ENCODE results near the gene IGLON5. TPM values are rescaled to one million over a fixed set of nuclear protein-coding genes. Genes with fewer than 3 reads are reported as not detected.

Gene IGLON5
- total RNA-seq, 1 experiment from 2014 or later: not detected

DNA sequence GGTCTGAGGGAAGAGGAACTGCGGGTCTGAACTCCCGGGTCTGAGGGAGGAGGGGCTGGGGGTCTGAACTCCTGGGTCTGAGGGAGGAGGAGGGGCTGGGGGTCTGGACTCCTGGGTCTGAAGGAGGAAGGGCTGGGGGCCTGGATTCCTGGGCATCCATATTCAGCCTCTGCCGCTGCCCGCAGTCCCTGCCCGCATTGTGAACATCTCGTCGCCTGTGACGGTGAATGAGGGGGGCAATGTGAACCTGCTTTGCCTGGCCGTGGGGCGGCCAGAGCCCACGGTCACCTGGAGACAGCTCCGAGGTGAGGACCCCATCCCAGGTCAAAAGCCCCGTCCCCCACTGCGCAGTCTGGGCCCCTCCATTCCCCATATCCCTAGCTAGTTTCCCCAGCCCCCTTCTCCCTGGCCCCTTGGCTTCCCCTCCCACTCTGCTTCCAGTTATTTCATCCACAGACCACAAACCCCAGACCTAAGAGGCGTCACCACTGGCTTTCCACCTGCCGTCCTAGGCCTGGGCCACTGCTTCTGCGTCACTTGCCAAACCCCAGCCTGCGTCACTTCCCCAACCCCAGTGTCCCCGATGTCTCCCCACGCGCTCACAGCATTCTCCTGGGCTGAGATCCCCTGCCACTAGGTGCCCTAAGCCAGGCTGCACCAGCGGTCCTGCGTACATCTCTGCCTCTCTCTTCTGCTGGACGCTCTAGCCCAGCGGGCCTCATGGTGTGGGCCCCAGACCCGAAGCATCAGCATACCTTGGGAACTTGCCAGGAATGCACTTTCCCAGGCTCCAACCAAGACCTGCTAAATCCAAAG, 13.9 kb downstream of the IGLON5 start:
- no peak overlapping the region for H3K4me3 ChIP-seq (ENCODE audit: low read depth, low read length)
- Mint-ChIP-seq H3K4me1 (ENCODE audit: low read depth, unreplicated experiment) (no peaks in the 10 kb centered on the region), H3K9me3 (ENCODE audit: unreplicated experiment) (no peaks in the 10 kb centered on the region), H3K36me3 (ENCODE audit: insufficient read depth, unreplicated experiment) (no peaks in the 10 kb centered on the region), H3K4me3 (ENCODE audit: unreplicated experiment) (no peak overlapping the region), H3K27ac (ENCODE audit: unreplicated experiment) (no peak overlapping the region), H3K27me3 (ENCODE audit: insufficient read depth, unreplicated experiment) (peaks cover 23% of the 10 kb centered on the region)
- H3K9me3 ChIP-seq: no peaks in the 10 kb centered on the region
- no peaks in the 10 kb centered on the region for H3K4me1 ChIP-seq
- DNase-seq: no peak
- intact Hi-C loops (cut with micrococcal nuclease; ENCODE audit: unreplicated experiment): no loop called here
- no peaks in the 10 kb centered on the region for H3K27me3 ChIP-seq (replicated peaks; ENCODE audit: control insufficient read depth, insufficient read depth, low read length)
- H3K36me3 ChIP-seq (ENCODE audit: control insufficient read depth, insufficient read depth, low read length): no peaks in the 10 kb centered on the region
- TF ChIP-seq, protein P1, sequence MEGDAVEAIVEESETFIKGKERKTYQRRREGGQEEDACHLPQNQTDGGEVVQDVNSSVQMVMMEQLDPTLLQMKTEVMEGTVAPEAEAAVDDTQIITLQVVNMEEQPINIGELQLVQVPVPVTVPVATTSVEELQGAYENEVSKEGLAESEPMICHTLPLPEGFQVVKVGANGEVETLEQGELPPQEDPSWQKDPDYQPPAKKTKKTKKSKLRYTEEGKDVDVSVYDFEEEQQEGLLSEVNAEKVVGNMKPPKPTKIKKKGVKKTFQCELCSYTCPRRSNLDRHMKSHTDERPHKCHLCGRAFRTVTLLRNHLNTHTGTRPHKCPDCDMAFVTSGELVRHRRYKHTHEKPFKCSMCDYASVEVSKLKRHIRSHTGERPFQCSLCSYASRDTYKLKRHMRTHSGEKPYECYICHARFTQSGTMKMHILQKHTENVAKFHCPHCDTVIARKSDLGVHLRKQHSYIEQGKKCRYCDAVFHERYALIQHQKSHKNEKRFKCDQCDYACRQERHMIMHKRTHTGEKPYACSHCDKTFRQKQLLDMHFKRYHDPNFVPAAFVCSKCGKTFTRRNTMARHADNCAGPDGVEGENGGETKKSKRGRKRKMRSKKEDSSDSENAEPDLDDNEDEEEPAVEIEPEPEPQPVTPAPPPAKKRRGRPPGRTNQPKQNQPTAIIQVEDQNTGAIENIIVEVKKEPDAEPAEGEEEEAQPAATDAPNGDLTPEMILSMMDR (IDR thresholded peaks at IDR 0.05; ENCODE audit: insufficient read depth in 1 of 2, low read depth in 1 of 2, low read length in 1 of 2, severe bottlenecking in 1 of 2, unreplicated experiment in 1 of 2): no peak
- CTCF ChIA-PET: no interaction called here
- BruUV-seq (replicated peaks): no TSS peak
- POLR2A ChIA-PET: no interaction called here

DNA sequence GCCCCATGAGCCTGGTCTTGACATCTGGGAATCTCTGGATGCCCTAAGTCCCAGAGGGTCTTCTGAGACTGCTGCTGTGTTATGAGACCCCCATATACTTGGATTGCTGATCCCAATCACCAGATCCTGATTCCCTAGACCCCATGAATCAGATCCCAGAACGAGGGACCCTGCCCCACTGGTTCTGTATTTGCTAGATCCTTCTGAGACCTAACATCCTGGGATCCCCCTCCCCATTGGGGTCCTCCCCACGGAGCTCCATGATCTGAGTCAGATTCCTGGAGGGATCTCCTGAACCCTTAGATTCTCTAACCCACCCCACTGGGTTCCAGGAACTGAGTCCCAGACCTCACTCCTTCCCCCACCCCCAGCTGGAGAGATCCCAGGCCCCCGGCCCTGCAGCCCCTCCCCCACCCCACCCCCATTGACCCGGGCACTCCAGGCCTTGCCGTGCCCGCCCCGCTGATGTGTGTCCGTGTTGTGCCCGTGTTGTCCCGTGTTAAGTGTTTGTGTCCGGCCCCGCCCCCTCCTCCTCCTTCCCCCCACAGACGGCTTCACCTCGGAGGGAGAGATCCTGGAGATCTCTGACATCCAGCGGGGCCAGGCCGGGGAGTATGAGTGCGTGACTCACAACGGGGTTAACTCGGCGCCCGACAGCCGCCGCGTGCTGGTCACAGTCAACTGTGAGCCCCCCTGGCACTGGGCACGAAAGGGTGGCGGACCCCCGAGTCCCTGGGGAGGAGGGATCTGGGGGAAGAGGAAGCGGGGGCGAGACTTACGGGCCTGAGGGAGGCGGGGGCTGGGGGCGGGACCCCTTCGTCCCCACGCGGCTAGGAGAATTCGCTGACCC, 15.0 kb downstream of the IGLON5 start:
- intact Hi-C loops (cut with micrococcal nuclease; ENCODE audit: unreplicated experiment): no loop called here

More for the DNA sequence above, 15.0 kb downstream of the IGLON5 start:
- Mint-ChIP-seq H3K4me3 (ENCODE audit: unreplicated experiment) (no peak overlapping the region), H3K36me3 (ENCODE audit: insufficient read depth, unreplicated experiment) (no peaks in the 10 kb centered on the region), H3K27ac (ENCODE audit: unreplicated experiment) (no peak overlapping the region), H3K9me3 (ENCODE audit: unreplicated experiment) (no peaks in the 10 kb centered on the region), H3K27me3 (ENCODE audit: insufficient read depth, unreplicated experiment) (peaks cover 21% of the 10 kb centered on the region), H3K4me1 (ENCODE audit: low read depth, unreplicated experiment) (no peaks in the 10 kb centered on the region)
- BruUV-seq (replicated peaks): no TSS peak
- POLR2A ChIA-PET: no interaction called here
- Histone ChIP-seq H3K9me3 (no peaks in the 10 kb centered on the region), H3K27me3 (replicated peaks; ENCODE audit: control insufficient read depth, insufficient read depth, low read length) (no peaks in the 10 kb centered on the region), H3K4me1 (no peaks in the 10 kb centered on the region), H3K4me3 (ENCODE audit: low read depth, low read length) (no peak overlapping the region), H3K36me3 (ENCODE audit: control insufficient read depth, insufficient read depth, low read length) (no peaks in the 10 kb centered on the region)
- CTCF ChIA-PET: no interaction called here
- TF ChIP-seq, protein P1 (IDR thresholded peaks at IDR 0.05; ENCODE audit: insufficient read depth in 1 of 2, low read depth in 1 of 2, low read length in 1 of 2, severe bottlenecking in 1 of 2, unreplicated experiment in 1 of 2): no peak
- DNase-seq: no peak

Data from Caco-2 (cell line).